Psoas muscle (tissue), 8 donors: Measurements from ENCODE around the gene ADCY6. TPM values are rescaled to one million over a fixed set of nuclear protein-coding genes. Genes with fewer than 3 reads are reported as not detected.

Experiments
- ATAC-seq, 4 donors: fragments of 200-7000 bp; cut with Tn5 transposase; one replicate each; pipeline ENCODE4 v1.9.1; 2020; ENCODE audit warnings: moderate library complexity in 3 of 4, mild to moderate bottlenecking in 2 of 4
- DNase-seq, 2 donors: peaks; one replicate each; pipeline ENCODE4 v3.0.0-alpha.2; 2020
- H3K27ac ChIP-seq: fragments of 200-600 bp; one replicate; pipeline ENCODE4 v1.8.0; 2022
- H3K27me3 ChIP-seq, 3 donors: fragments of 200-600 bp in 1 of 3; one replicate each; pipeline versions ENCODE4 v1.6.1 to v1.8.0; 2013 to 2022; ENCODE audit warnings: low read length in 2 of 3, mild to moderate bottlenecking in 2 of 3, moderate library complexity in 1 of 3; ENCODE audit not compliant: insufficient read depth in 3 of 3
- H3K36me3 ChIP-seq, 2 donors: fragments of 200-600 bp in 1 of 2; one replicate each; pipeline versions ENCODE4 v1.6.1 to v1.8.0; 2013 to 2022; ENCODE audit warnings: low read depth in 1 of 2, mild to moderate bottlenecking in 1 of 2, moderate library complexity in 1 of 2; ENCODE audit not compliant: insufficient read depth in 1 of 2
- H3K4me1 ChIP-seq: fragments of 200-600 bp; one replicate; pipeline ENCODE4 v1.8.0; 2022
- H3K4me3 ChIP-seq: fragments of 200-600 bp; one replicate; pipeline ENCODE4 v1.8.0; 2022; ENCODE audit warnings: mild to moderate bottlenecking
- H3K9me3 ChIP-seq: fragments of 200-600 bp; one replicate; pipeline ENCODE4 v1.8.0; 2022
- CTCF ChIP-seq: fragments of 200-600 bp; IDR thresholded peaks from one replicate; pipeline ENCODE4 v1.8.0; 2022; ENCODE audit warnings: antibody characterized with exemption
- WGBS, 3 donors: extraction: QIAGEN DNeasy Blood & Tissue Kit; methylation state at CpG; one replicate each; pipeline versions ENCODE4 v1.1.6 to v1.1.7; 2013; 5-methylcytosine and 5-hydroxymethylcytosine counted together
- intact Hi-C, 2 donors: fragments of 100-400 bp; cut with DNase I; formaldehyde crosslinking; loops; one replicate each; pipeline versions ENCODE4 v1.11.0 to v1.14.2; 2022
- polyA plus RNA-seq, 3 donors: library from polyadenylated mRNA; stranded (reverse); fragments of 200-250 nt; gene quantifications; one replicate each; pipeline ENCODE4 v1.2.3, GENCODE V29; 2013
- total RNA-seq, 4 donors: library from RNA; stranded (reverse); fragmentation: NEBNext Ultra II Directional in 2 of 4; extraction: Animal tissue kit (Norgen Biotek cat#: 25700) in 2 of 4; gene quantifications; one replicate each; pipeline versions ENCODE4 v1.2.1 to v1.2.4, GENCODE V29; 2021 to 2023
- donor health status: healthy with polysubstance abuse.
- donor health status: DM: no; HTN: no; CAD: no; lungs with moderate emphysema.
- donor health status: Bipolar disorder and iron deficiency.
- donor health status: healthy.
- donor health status: DM: yes; HTN: yes; CAD: no.
- donor health status: DM: no; HTN: no; CAD: no.
- donor health status: DM: no; HTN: no; CAD: no.
- donor health status: DM: yes; HTN: yes; CAD: no.

Gene ADCY6
- total and polyA plus RNA-seq, 7 donors, result 5.3 to 18.9 (median 13.1) TPM

- Histone ChIP-seq H3K27me3 (no peaks in the 10 kb centered on the region), H3K4me1 (peaks cover 26% of the 10 kb centered on the region), H3K27ac (peak within 1 kb of the TSS; percentile 93), H3K36me3 (peaks cover 3 to 22% of the 10 kb centered on the region in 2 donors), H3K4me3 (peak within 1 kb of the TSS; percentile 77), H3K9me3 (no peaks in the 10 kb centered on the region)
- DNase-seq (peak; percentile 99), ATAC-seq (peak; percentile 98 to 99 (median 98))
- WGBS, 3 donors, result 0 to 1% (median 0%) methylated on average over 61 of the region's 61 CpGs
- intact Hi-C loops, result no loop called here
- TF ChIP-seq CTCF, result peak; percentile 38
Measured at GRCh38 chr12:48716493-48717251, 72.2 kb downstream of the ADCY6 start, which contains the start of gene CCNT1. CCNT1 (minus strand) TSS chr12:48716707; CDS start chr12:48716675, 32 bp downstream.

Other genes with a start within 250 kb of the ADCY6 start
- gene LALBA, start 219.0 kb downstream of the ADCY6 start, total RNA-seq, result not detected
- gene LALBA, start 219.0 kb downstream of the ADCY6 start, polyA plus RNA-seq, result not detected
- 10 to 100 TPM; 30.7 to 59.4 (median 33.4) TPM for gene KANSL2, start 106.9 kb downstream of the ADCY6 start, total RNA-seq
- gene KANSL2, start 106.9 kb downstream of the ADCY6 start, polyA plus RNA-seq, result 10 to 100 TPM; 34.1 to 88.1 (median 57.1) TPM
- 10 to 100 TPM; 25.9 to 31.8 (median 28.7) TPM for gene CCNT1, start 72.4 kb downstream of the ADCY6 start, total RNA-seq
- gene CCNT1, start 72.4 kb downstream of the ADCY6 start, polyA plus RNA-seq, result 10 to 100 TPM in 1 of 3 donors, 1 to 10 TPM in 2; 5.2 to 17.0 (median 6.1) TPM
- 1 to 10 TPM; 2.0 to 3.5 (median 2.5) TPM for gene CACNB3, start 29.4 kb upstream of the ADCY6 start, total RNA-seq
- 1 to 10 TPM in 2 of 3 donors, under 1 TPM in 1; 0.92 to 1.7 (median 1.6) TPM for gene CACNB3, start 29.4 kb upstream of the ADCY6 start, polyA plus RNA-seq
- 10 to 100 TPM; 38.5 to 71.6 (median 58.5) TPM for gene DDX23, start 63.1 kb upstream of the ADCY6 start, total RNA-seq
- gene DDX23, start 63.1 kb upstream of the ADCY6 start, polyA plus RNA-seq, result 10 to 100 TPM; 39.4 to 92.8 (median 64.5) TPM
- under 1 TPM in 3 of 4 donors, not detected in 1; 0.15 to 0.64 (median 0.19) TPM for gene RND1, start 76.8 kb upstream of the ADCY6 start, total RNA-seq
- gene RND1, start 76.8 kb upstream of the ADCY6 start, polyA plus RNA-seq, result 1 to 10 TPM in 1 of 3 donors, under 1 TPM in 1, not detected in 1; 0.18 to 1.2 TPM
- gene FKBP11, start 136.4 kb upstream of the ADCY6 start, total RNA-seq, result 1 to 10 TPM; 1.6 to 7.8 (median 2.2) TPM
- 1 to 10 TPM; 1.6 to 7.6 (median 2.9) TPM for gene FKBP11, start 136.4 kb upstream of the ADCY6 start, polyA plus RNA-seq
- 10 to 100 TPM; 17.4 to 27.0 (median 22.3) TPM for gene ARF3, start 168.4 kb upstream of the ADCY6 start, total RNA-seq
- gene ARF3, start 168.4 kb upstream of the ADCY6 start, polyA plus RNA-seq, result 10 to 100 TPM in 2 of 3 donors, 1 to 10 TPM in 1; 7.4 to 18.1 (median 13.2) TPM
- under 1 TPM in 2 of 4 donors, not detected in 2; 0.26 to 0.53 TPM for gene WNT10B, start 182.6 kb upstream of the ADCY6 start, total RNA-seq
- under 1 TPM in 2 of 3 donors, not detected in 1; 0.13 to 0.14 TPM for gene WNT10B, start 182.6 kb upstream of the ADCY6 start, polyA plus RNA-seq
- not detected for gene WNT1, start 189.2 kb upstream of the ADCY6 start, total RNA-seq
- not detected for gene WNT1, start 189.2 kb upstream of the ADCY6 start, polyA plus RNA-seq
- 100 to 1,000 TPM in 2 of 4 donors, 10 to 100 TPM in 2; 11.2 to 485 (median 123) TPM for gene DDN, start 210.3 kb upstream of the ADCY6 start, total RNA-seq
- 100 to 1,000 TPM in 1 of 3 donors, 10 to 100 TPM in 2; 43.0 to 126 (median 72.6) TPM for gene DDN, start 210.3 kb upstream of the ADCY6 start, polyA plus RNA-seq
- gene PRKAG1, start 229.7 kb upstream of the ADCY6 start, total RNA-seq, result 10 to 100 TPM; 49.5 to 91.6 (median 70.6) TPM
- gene PRKAG1, start 229.7 kb upstream of the ADCY6 start, polyA plus RNA-seq, result 100 to 1,000 TPM in 1 of 3 donors, 10 to 100 TPM in 2; 67.5 to 105 (median 86.5) TPM